IMR-90 (cell line): ENCODE data around the gene CMTM6. TPM values are rescaled to one million over a fixed set of nuclear protein-coding genes. Genes with fewer than 3 reads are reported as not detected.
"Not testable (repeated sequence)": the region's sequence is repeated elsewhere in the genome, so short reads cannot be mapped to it uniquely, and the experiment has no call there.

Experiments used
- ATAC-seq: fragments of 200-7000 bp; cut with Tn5 transposase; 2 replicates; pipeline ENCODE4 v1.9.1; 2020; ENCODE audit warnings: low read depth, mild to moderate bottlenecking, moderate library complexity
- BruUV-seq: library from RNA; stranded (reverse); fragments of 400-500 nt; replicated peaks from 2 replicates; lab custom pipeline; 2021; lab: Mats Ljungman, UMichigan
- CTCF ChIA-PET: fragments of 300-600 bp; formaldehyde crosslinking; extraction: SDS; loops from one replicate; lab custom pipeline; 2021; ENCODE audit warnings: antibody characterized with exemption; lab: Yijun Ruan, JAX
- POLR2A ChIA-PET: fragments of 300-600 bp; sonication (Branson Sonifier 250); formaldehyde crosslinking; loops from one replicate; lab custom pipeline; 2022; ENCODE audit warnings: antibody characterized with exemption; ENCODE audit not compliant: unreplicated experiment; lab: Charles Lee
- DNase-seq: peaks from one replicate; pipeline ENCODE4 v3.0.0; 2013
- H2AFZ ChIP-seq: replicated peaks from 2 replicates; pipeline ENCODE3; 2013; ENCODE audit warnings: low read length, mild to moderate bottlenecking; ENCODE audit not compliant: poor library complexity
- H2AK5ac ChIP-seq: 2 replicates; pipeline ENCODE4 v1.6.1; 2013; ENCODE audit warnings: low read depth, low read length, inconsistent platforms
- H2AK9ac ChIP-seq: replicated peaks from 2 replicates; pipeline ENCODE3; 2013; ENCODE audit warnings: mild to moderate bottlenecking, low read depth, low read length, moderate library complexity; ENCODE audit not compliant: poor library complexity
- H2BK120ac ChIP-seq: 2 replicates; pipeline ENCODE4 v1.6.1; 2013; ENCODE audit warnings: low read depth, low read length, inconsistent platforms
- H2BK15ac ChIP-seq: 3 replicates; pipeline ENCODE4 v1.6.1; 2013; ENCODE audit warnings: low read depth, low read length, inconsistent platforms
- H2BK20ac ChIP-seq: 2 replicates; pipeline ENCODE4 v1.6.1; 2013; ENCODE audit warnings: low read depth, mild to moderate bottlenecking, inconsistent platforms, low read length, moderate library complexity
- H2BK5ac ChIP-seq: 2 replicates; pipeline ENCODE4 v1.6.1; 2013; ENCODE audit warnings: mild to moderate bottlenecking, low read depth, low read length, inconsistent platforms; ENCODE audit not compliant: poor library complexity, severe bottlenecking
- H3K14ac ChIP-seq: replicated peaks from 2 replicates; pipeline ENCODE4 v1.6.1; 2013; ENCODE audit warnings: low read depth, low read length, inconsistent platforms
- H3K18ac ChIP-seq: 2 replicates; pipeline ENCODE4 v1.6.1; 2013; ENCODE audit warnings: low read depth, low read length, control low read depth
- H3K23ac ChIP-seq: 2 replicates; pipeline ENCODE4 v1.6.1; 2013; ENCODE audit warnings: low read depth, low read length, inconsistent platforms
- H3K27ac ChIP-seq: 2 replicates; pipeline ENCODE4 v1.5.1; 2013; ENCODE audit warnings: mild to moderate bottlenecking, control low read depth, low read length; ENCODE audit not compliant: insufficient read depth
- H3K27me3 ChIP-seq: 2 replicates; pipeline ENCODE4 v1.6.1; 2013; ENCODE audit warnings: low read length; ENCODE audit not compliant: control insufficient read depth, insufficient read depth
- H3K36me3 ChIP-seq: 2 replicates; pipeline ENCODE4 v1.6.1; 2013; ENCODE audit warnings: low read length, mixed read lengths; ENCODE audit not compliant: control insufficient read depth, insufficient read depth
- H3K4ac ChIP-seq: 2 replicates; pipeline ENCODE4 v1.6.1; 2013; ENCODE audit warnings: low read depth, low read length, inconsistent platforms
- H3K4me1 ChIP-seq: 2 replicates; pipeline ENCODE4 v1.6.1; 2013; ENCODE audit warnings: low read length, mixed read lengths; ENCODE audit not compliant: control insufficient read depth, insufficient read depth
- H3K4me2 ChIP-seq: 2 replicates; pipeline ENCODE4 v1.6.1; 2013; ENCODE audit warnings: low read depth, mild to moderate bottlenecking, control low read depth, low read length, moderate library complexity
- H3K4me3 ChIP-seq: 2 replicates; pipeline ENCODE4 v1.5.1; 2013; ENCODE audit warnings: low read depth, mild to moderate bottlenecking, control low read depth, low read length, moderate library complexity; ENCODE audit not compliant: insufficient read depth
- H3K56ac ChIP-seq: 2 replicates; pipeline ENCODE4 v1.6.1; 2013; ENCODE audit warnings: low read length, inconsistent platforms; ENCODE audit not compliant: insufficient read depth; ENCODE audit errors: extremely low read depth
- H3K79me1 ChIP-seq, 2 experiments: 2 replicates each; pipeline ENCODE4 v1.6.1; 2013; ENCODE audit warnings: low read length in 2 of 2, inconsistent platforms in 1 of 2, low read depth in 1 of 2
- H3K9ac ChIP-seq: 2 replicates; pipeline ENCODE4 v1.6.1; 2013; ENCODE audit warnings: low read depth, low read length, control low read depth
- H3K9me1 ChIP-seq: 2 replicates; pipeline ENCODE4 v1.6.1; 2013; ENCODE audit warnings: low read length, inconsistent platforms; ENCODE audit not compliant: insufficient read depth
- H3K9me3 ChIP-seq: 2 replicates; pipeline ENCODE4 v1.6.1; 2013; ENCODE audit warnings: low read length; ENCODE audit not compliant: control insufficient read depth, insufficient read depth
- H4K20me1 ChIP-seq: 2 replicates; pipeline ENCODE4 v1.6.1; 2013; ENCODE audit warnings: low read length, inconsistent platforms; ENCODE audit not compliant: insufficient read depth
- H4K5ac ChIP-seq: 2 replicates; pipeline ENCODE4 v1.6.1; 2013; ENCODE audit warnings: mild to moderate bottlenecking, low read depth, low read length, control low read depth
- H4K8ac ChIP-seq, 2 experiments: 2 replicates each; pipeline ENCODE4 v1.6.1; 2013; ENCODE audit warnings: low read depth in 2 of 2, low read length in 2 of 2, control low read depth in 1 of 2, inconsistent platforms in 1 of 2
- H4K91ac ChIP-seq: 2 replicates; pipeline ENCODE4 v1.6.1; 2013; ENCODE audit warnings: low read depth, low read length, inconsistent platforms; ENCODE audit not compliant: insufficient read depth
- CEBPB ChIP-seq: IDR thresholded peaks from 2 replicates; pipeline ENCODE4 v1.6.1; 2012; ENCODE audit warnings: low read depth, low read length, improper control_type of control experiment
- MAFK ChIP-seq: IDR thresholded peaks from 2 replicates; pipeline ENCODE4 v1.6.1; 2012; ENCODE audit warnings: low read depth, low read length, improper control_type of control experiment
- POLR2A ChIP-seq: IDR thresholded peaks from 2 replicates; pipeline ENCODE4 v1.6.1; 2012; ENCODE audit warnings: mild to moderate bottlenecking, low read depth, low read length
- RAD21 ChIP-seq: IDR thresholded peaks from 2 replicates; pipeline ENCODE4 v1.6.1; 2012; ENCODE audit warnings: low read length, improper control_type of control experiment
- SMC3 ChIP-seq: fragments of 150-350 bp; IDR thresholded peaks from 2 replicates; pipeline ENCODE4 v1.6.1; 2016; ENCODE audit warnings: low read depth, mild to moderate bottlenecking, antibody characterized with exemption, low read length, moderate library complexity
- WGBS, 2 experiments: methylation state at CpG; one replicate each; pipeline versions ENCODE4 v1.1.5 to v1.1.7; 2013; ENCODE audit warnings: missing lambda C conversion rate in 2 of 2; ENCODE audit not compliant: insufficient read length in 1 of 2; ENCODE audit errors: extremely low coverage in 2 of 2; 5-methylcytosine and 5-hydroxymethylcytosine counted together
- dilution Hi-C: fragments of 300-500 bp; cut with HindIII; formaldehyde crosslinking; loops from one replicate; pipeline ENCODE4 v1.14.3; 2018; ENCODE audit warnings: low sequenced_read_pairs; ENCODE audit not compliant: unreplicated experiment
- in situ Hi-C: fragments of 300-500 bp; cut with MboI; formaldehyde crosslinking; loops from 3 replicates; pipeline ENCODE4 v1.14.3; 2019; ENCODE audit warnings: low sequenced_read_pairs, inconsistent platforms, mixed read lengths
- intact Hi-C: fragments of 100-400 bp; cut with micrococcal nuclease; formaldehyde crosslinking; loops from 2 replicates; pipeline ENCODE4 v1.10.0; 2022
- polyA plus RNA-seq, 3 experiments: library from polyadenylated mRNA; depleted of rRNA; stranded (reverse); fragments of >200 nt; gene quantifications; 2 replicates each; pipeline ENCODE4 v1.2.3, GENCODE V29; 2012; ENCODE audit warnings: low replicate concordance in 1 of 3
- total RNA-seq: library from RNA; depleted of rRNA; stranded (reverse); fragments of >200 nt; gene quantifications from 2 replicates; pipeline ENCODE4 v1.2.3, GENCODE V29; 2012
- TF ChIP-seq, protein P1 (sequence below): fragments of 150-350 bp; IDR thresholded peaks from 2 replicates; pipeline ENCODE4 v1.6.1; 2017; ENCODE audit warnings: mild to moderate bottlenecking, antibody characterized with exemption, low read length, low read depth

Gene CMTM6
- total and polyA plus RNA-seq, 2 of the 4 experiments (the other 2 are of a cell fraction): 29.4 to 36.6 TPM

DNA sequence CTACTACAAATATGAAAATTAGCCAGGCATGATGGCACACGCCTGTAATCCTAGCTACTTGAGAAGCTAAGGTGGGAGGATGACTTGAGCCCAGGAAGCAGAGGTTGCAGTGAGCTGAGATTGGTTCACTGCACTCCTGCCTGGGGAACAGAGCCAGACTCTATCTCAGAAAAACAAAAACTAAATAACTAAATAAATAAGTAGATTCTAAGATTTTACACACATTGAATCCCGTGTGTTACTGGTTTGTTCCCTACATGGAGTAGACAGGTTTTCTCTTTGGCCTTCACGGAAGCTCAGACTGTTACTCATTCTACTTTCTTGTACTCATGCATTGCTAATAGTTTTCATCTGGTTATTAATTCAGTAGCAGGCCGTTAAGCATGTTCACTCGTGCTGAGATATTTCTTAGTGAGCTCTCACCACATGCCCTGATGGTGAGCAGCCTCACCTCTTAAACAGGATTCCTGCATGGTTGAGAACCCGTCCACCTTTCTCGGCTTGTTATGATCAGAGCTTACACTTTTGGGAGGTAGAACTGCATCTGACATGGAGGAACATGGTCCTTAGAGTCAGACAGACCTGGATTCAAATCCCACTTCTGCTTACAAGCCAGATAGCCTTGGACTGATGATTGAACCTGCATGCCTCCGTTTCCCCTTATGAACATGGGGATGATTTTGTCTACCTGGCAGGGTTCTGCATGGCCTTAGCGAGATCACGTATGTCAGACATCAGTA, 61.9 kb downstream of the CMTM6 start:
- Histone ChIP-seq H2AK9ac (no peak overlapping the region), H3K27ac (no peak overlapping the region), H2BK5ac (no peak overlapping the region), H2AK5ac (0 out of 2 replicates have a peak overlapping the region, but pooled peaks have one; percentile 10), H3K4me1 (peaks cover 2% of the 10 kb centered on the region; the same call in 1 of the 2 replicates), H3K79me1 (peaks cover 6 to 14% of the 10 kb centered on the region in 2 experiments; a peak in 2 of 4 replicates), H3K27me3 (no peaks in the 10 kb centered on the region), H3K23ac (no peak overlapping the region), H3K14ac (no peak overlapping the region), H3K56ac (no peak overlapping the region), H4K20me1 (peaks cover 3% of the 10 kb centered on the region; the same call in 1 of the 2 replicates), H4K8ac (no peak overlapping the region), H2BK120ac (no peak overlapping the region), H2AFZ (no peak overlapping the region), H4K5ac (no peak overlapping the region), H3K4me2 (no peak overlapping the region), H2BK20ac (no peak overlapping the region), H3K9me3 (no peaks in the 10 kb centered on the region), H3K9me1 (peaks cover 5% of the 10 kb centered on the region; the same call in 1 of the 2 replicates), H3K36me3 (no peaks in the 10 kb centered on the region), H4K91ac (no peak overlapping the region), H2BK15ac (no peak overlapping the region), H3K4ac (no peak overlapping the region), H3K18ac (no peak overlapping the region), H3K9ac (no peak overlapping the region), H3K4me3 (no peak overlapping the region)
- ATAC-seq: no peak
- ChIA-PET POLR2A (no interaction called here), CTCF (interaction anchor here (0.6 kb wide), 1 partner anchor 16 kb away, joined by 3 read pairs; no protein-coding TSS in a partner anchor)
- intact Hi-C loops: no loop called here
- no TSS peak for BruUV-seq
- in situ Hi-C loops: no loop called here
- no peak for DNase-seq
- 75% methylated on average over 2 of the region's 10 CpGs; no CpG with 5 or more reads in 1 of the 2 experiments for WGBS, 2 experiments
- TF ChIP-seq, protein P1, sequence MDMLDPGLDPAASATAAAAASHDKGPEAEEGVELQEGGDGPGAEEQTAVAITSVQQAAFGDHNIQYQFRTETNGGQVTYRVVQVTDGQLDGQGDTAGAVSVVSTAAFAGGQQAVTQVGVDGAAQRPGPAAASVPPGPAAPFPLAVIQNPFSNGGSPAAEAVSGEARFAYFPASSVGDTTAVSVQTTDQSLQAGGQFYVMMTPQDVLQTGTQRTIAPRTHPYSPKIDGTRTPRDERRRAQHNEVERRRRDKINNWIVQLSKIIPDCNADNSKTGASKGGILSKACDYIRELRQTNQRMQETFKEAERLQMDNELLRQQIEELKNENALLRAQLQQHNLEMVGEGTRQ: no peak
- TF ChIP-seq SMC3 (no peak), RAD21 (no peak), POLR2A (no peak), MAFK (no peak), CEBPB (no peak)
- dilution Hi-C loops: no loop called here

DNA sequence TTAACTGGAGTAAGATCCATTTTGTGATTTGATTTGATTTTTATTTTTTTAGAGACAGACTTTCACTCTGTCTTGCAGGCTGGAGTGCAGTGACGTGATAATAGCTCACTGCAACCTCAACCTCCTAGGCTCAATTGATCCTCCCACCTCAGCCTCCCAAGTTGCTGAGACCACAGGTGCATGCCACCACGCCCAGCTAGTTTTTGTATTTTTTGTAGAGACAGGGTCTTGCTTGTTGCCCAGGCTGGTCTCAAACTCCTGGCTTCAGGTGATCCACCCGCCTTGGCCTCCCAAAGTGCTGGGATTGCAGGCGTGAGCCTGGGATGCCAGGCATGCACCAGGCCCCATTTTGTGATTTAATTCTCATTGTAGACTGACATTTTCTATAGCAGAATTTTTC, 63.2 kb downstream of the CMTM6 start:
- H3K9me3 ChIP-seq, in situ Hi-C loops, H3K23ac ChIP-seq, H3K27ac ChIP-seq, H2BK5ac ChIP-seq, DNase-seq, H3K27me3 ChIP-seq, H4K91ac ChIP-seq, H3K9me1 ChIP-seq, H4K20me1 ChIP-seq, dilution Hi-C loops, H2AK5ac ChIP-seq, H4K5ac ChIP-seq, H2BK120ac ChIP-seq, H2AK9ac ChIP-seq, H2BK20ac ChIP-seq, H3K4me2 ChIP-seq, H3K9ac ChIP-seq, H3K36me3 ChIP-seq, POLR2A ChIA-PET, CTCF ChIA-PET, H4K8ac ChIP-seq, H3K4ac ChIP-seq, H2BK15ac ChIP-seq, H3K14ac ChIP-seq, H2AFZ ChIP-seq, ATAC-seq, H3K56ac ChIP-seq, intact Hi-C loops, H3K4me1 ChIP-seq, BruUV-seq, H3K4me3 ChIP-seq, H3K18ac ChIP-seq: not testable (repeated sequence)
- H3K79me1 ChIP-seq: peaks cover 6 to 14% of the 10 kb centered on the region in 2 experiments; a peak in 2 of 4 replicates
- no CpG with 5 or more reads among the region's 4 CpGs for WGBS, 2 experiments
